Mucosa of stomach (tissue), 1 donor: ENCODE measurements around the gene CNGA1.
"Not testable (repeated sequence)": the region's sequence is repeated elsewhere in the genome, so short reads cannot be mapped to it uniquely, and the experiment has no call there.

Experiments
- H3K27me3 ChIP-seq: one replicate; pipeline ENCODE4 v1.7.0; 2013; ENCODE audit warnings: mild to moderate bottlenecking, low read length; ENCODE audit not compliant: control insufficient read depth, insufficient read depth
- H3K36me3 ChIP-seq: one replicate; pipeline ENCODE4 v1.7.0; 2013; ENCODE audit warnings: low read length; ENCODE audit not compliant: control insufficient read depth, insufficient read depth
- H3K4me1 ChIP-seq: one replicate; pipeline ENCODE4 v1.7.0; 2013; ENCODE audit warnings: mild to moderate bottlenecking, low read length; ENCODE audit not compliant: control insufficient read depth, insufficient read depth
- H3K4me3 ChIP-seq: one replicate; pipeline ENCODE4 v1.7.0; 2013; ENCODE audit warnings: low read length
- H3K9ac ChIP-seq: one replicate; pipeline ENCODE4 v1.7.0; 2013; ENCODE audit warnings: mild to moderate bottlenecking, low read length, moderate library complexity
- H3K9me3 ChIP-seq: one replicate; pipeline ENCODE4 v1.7.0; 2013; ENCODE audit warnings: mild to moderate bottlenecking, low read length, moderate library complexity; ENCODE audit not compliant: control insufficient read depth
- donor health status: Pancreatic carcinoma.

The CNGA1 gene

DNA sequence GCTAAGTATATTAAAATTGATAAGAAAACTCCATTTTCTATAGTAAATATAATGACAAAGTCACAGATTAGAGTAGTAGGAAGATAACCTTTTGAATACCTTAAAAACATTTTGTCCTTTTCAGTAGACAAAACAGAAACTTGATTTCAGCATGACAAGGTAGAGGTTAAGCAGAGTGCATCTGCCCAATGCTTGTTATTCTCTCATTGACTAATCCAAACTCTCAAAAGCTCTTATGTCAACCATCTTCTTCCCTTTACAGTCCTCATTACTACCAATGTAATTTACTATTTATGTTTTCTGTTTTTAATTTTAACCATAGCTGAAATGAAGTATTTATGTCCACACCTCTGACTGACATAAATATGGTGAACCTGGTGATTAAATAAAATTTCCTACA, 11.2 kb upstream of the CNGA1 start:
- Histone ChIP-seq H3K36me3 (no peaks in the 10 kb centered on the region), H3K4me1 (peaks cover 6% of the 10 kb centered on the region)

DNA sequence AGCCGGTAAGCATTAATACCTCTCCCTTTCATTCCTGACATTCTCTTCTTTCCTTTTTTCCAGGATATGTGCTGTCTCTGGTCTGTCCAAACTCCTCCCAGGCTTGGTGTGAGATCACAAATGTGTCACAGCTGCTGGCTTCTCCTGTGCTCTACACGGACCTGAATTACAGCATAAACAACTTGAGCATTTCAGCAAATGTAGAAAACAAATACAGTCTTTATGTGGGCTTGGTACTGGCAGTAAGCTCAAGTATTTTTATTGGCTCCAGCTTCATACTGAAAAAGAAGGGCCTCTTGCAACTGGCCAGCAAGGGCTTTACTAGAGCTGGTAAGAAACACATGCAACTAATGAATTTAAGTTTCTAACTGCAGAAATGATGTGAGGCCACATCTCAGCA, 8.5 kb upstream of the CNGA1 start:
- no peak overlapping the region for H3K9ac ChIP-seq
- no peaks in the 10 kb centered on the region for H3K36me3 ChIP-seq

More for the DNA sequence above, 11.2 kb upstream of the CNGA1 start:
- no peaks in the 10 kb centered on the region for H3K27me3 ChIP-seq
- no peak overlapping the region for H3K9ac ChIP-seq
- no peak overlapping the region for H3K4me3 ChIP-seq
- H3K9me3 ChIP-seq = no peaks in the 10 kb centered on the region

GRCh38 chr4:48024522-48024921, 8.0 kb upstream of the CNGA1 start:
- H3K9ac ChIP-seq = no peak overlapping the region
- H3K36me3 ChIP-seq = no peaks in the 10 kb centered on the region
- no peaks in the 10 kb centered on the region for H3K27me3 ChIP-seq
- no peak overlapping the region for H3K4me3 ChIP-seq
- H3K9me3 ChIP-seq = no peaks in the 10 kb centered on the region
- H3K4me1 ChIP-seq = no peaks in the 10 kb centered on the region

More for the DNA sequence above, 8.5 kb upstream of the CNGA1 start:
- Histone ChIP-seq H3K4me1 (no peaks in the 10 kb centered on the region), H3K4me3 (no peak overlapping the region), H3K9me3 (no peaks in the 10 kb centered on the region), H3K27me3 (no peaks in the 10 kb centered on the region)

DNA sequence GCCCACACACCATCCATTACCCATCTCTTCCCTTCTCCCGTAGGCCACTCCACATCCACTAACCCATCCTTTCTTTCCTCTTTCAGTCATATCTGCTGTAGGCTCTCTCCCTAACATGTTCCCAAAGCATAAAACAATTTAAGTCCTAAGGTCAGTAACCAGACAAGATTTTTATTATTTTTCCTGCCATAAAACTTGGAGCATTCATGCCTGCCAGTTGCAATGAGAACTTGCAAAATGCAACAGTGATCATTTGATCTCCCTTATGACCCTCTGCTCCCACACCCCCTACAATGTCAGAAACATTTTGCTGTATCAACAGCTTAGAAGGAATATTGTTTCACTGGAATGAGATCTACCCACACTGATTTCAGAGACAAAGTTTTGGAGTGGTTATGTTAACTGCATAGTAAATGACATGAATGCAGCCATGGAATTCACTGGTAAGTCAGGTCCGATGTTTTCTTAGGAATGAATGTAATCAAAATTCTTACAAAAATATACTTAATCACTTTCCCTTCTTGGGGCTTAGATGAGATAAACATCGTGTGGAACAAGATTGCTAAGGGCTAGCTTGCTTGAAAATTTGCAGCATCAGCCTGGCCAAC, 5.8 kb upstream of the CNGA1 start:
- H3K36me3 ChIP-seq = no peaks in the 10 kb centered on the region
- no peaks in the 10 kb centered on the region for H3K27me3 ChIP-seq
- no peak overlapping the region for H3K9ac ChIP-seq
- no peak overlapping the region for H3K4me3 ChIP-seq
- H3K9me3 ChIP-seq = no peaks in the 10 kb centered on the region
- peaks cover 9% of the 10 kb centered on the region for H3K4me1 ChIP-seq

DNA sequence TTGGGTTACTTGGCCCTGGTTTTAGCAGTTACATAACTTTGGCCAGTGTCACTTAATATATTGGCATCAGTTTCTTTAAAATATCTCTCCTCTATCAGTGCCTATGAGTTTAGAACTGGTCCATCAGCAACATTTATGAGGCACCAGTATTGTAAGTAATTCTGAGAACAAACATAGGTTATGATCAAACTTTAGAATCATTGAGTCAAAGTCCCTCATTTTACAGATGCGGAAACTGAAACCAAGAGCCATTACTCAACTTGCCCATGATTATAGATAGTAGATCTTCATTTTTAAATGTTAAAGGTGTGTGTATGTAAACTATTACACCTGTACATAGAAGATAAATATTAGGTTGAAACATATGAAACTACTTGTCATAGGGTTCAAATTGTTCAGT, 4.6 kb upstream of the CNGA1 start:
- H3K4me3 ChIP-seq = no peak overlapping the region
- peaks cover 11% of the 10 kb centered on the region for H3K4me1 ChIP-seq
- no peak overlapping the region for H3K9ac ChIP-seq
- no peaks in the 10 kb centered on the region for H3K27me3 ChIP-seq
- no peaks in the 10 kb centered on the region for H3K9me3 ChIP-seq
- H3K36me3 ChIP-seq = no peaks in the 10 kb centered on the region

GRCh38 chr4:48018112-48018511, 1.6 kb upstream of the CNGA1 start:
- Histone ChIP-seq H3K9me3 (no peaks in the 10 kb centered on the region), H3K27me3 (no peaks in the 10 kb centered on the region), H3K4me3 (peak overlapping the region; percentile 18), H3K9ac (no peak overlapping the region), H3K36me3 (no peaks in the 10 kb centered on the region), H3K4me1 (peaks cover 21% of the 10 kb centered on the region)

DNA sequence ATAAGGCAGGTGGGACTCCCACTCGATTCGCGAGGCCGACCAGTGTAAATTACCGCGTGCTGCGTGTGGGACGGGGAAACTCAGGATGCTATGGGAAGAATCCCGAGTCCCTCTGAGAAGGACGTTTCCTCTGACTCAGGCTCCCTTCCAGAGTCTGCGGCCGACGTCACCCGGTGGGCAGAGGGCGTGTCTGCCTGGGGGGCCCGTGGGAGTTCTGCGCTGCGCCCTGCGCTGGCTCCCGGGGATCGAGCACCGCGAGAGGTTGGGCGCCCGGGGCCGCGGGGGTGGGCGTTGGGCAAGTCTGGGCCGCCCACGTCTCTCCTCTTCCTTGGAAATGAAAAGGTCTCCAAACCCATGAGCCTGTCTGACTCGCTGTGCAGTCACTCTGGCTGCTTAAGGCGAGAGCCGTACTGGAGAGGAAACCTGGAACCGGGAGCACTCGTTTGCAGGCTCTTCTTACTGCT, 659 bp upstream of the CNGA1 start:
- Histone ChIP-seq H3K27me3 (no peaks in the 10 kb centered on the region), H3K4me1 (peaks cover 21% of the 10 kb centered on the region), H3K9ac (peak overlapping the region; percentile 71), H3K4me3 (peak overlapping the region; percentile 56), H3K9me3 (no peaks in the 10 kb centered on the region), H3K36me3 (no peaks in the 10 kb centered on the region)

- H3K27me3 ChIP-seq = no peaks in the 10 kb centered on the region
Observed at GRCh38 chr4:48015678-48016077, 803 bp downstream of the CNGA1 start.

DNA sequence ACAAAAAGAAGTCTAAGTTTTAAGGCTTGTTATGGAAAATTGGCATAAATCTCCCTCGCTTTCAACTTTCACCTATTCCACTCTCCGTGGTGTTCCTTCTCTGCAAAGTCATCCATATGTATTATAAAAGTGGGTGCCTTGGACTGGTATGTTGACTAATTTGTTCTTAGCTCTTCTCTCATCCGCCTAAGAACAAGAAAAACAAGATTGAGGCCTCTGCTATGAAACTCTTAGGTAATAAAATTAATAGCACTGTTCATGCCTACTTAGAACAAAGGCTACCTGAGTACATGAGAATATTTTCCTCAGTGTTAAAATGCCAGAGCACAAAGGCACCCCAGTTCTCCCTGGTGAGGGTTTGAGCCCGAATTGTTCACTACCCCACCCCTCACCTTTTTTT, 1.3 kb downstream of the CNGA1 start:
- peak overlapping the region; percentile 56 for H3K4me3 ChIP-seq
- H3K36me3 ChIP-seq = no peaks in the 10 kb centered on the region
- H3K9ac ChIP-seq = no peak overlapping the region
- H3K9me3 ChIP-seq = no peaks in the 10 kb centered on the region
- no peaks in the 10 kb centered on the region for H3K27me3 ChIP-seq
- H3K4me1 ChIP-seq = peaks cover 21% of the 10 kb centered on the region

More at GRCh38 chr4:48015678-48016077, 803 bp downstream of the CNGA1 start:
- Histone ChIP-seq H3K9me3 (no peaks in the 10 kb centered on the region), H3K4me3 (peak overlapping the region; percentile 56), H3K4me1 (peaks cover 21% of the 10 kb centered on the region), H3K36me3 (no peaks in the 10 kb centered on the region), H3K9ac (peak overlapping the region; percentile 71)

GRCh38 chr4:48012824-48013223, 3.7 kb downstream of the CNGA1 start:
- Histone ChIP-seq H3K4me1 (peaks cover 15% of the 10 kb centered on the region), H3K27me3 (no peaks in the 10 kb centered on the region), H3K4me3 (no peak overlapping the region), H3K9me3 (no peaks in the 10 kb centered on the region), H3K9ac (no peak overlapping the region), H3K36me3 (no peaks in the 10 kb centered on the region)

DNA sequence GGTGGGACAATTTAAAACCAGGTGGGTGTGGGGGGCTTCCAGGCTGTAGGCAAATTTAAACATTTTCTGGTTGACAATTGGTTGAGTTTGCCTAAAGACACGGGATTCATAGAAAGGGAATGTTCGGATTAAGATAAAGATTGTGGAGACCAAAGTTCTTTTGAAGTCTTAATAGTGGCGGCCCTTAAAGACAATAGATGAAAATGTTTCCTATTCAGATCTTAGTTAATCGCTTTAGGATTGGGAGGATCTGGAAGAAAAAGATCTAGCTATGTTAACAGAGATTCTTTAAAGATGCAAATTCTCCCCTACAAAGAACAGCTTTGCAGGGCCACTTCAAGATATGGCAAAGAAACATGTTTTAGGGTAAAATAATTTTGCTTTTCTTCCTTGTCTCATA, 4.8 kb downstream of the CNGA1 start:
- Histone ChIP-seq H3K27me3 (no peaks in the 10 kb centered on the region), H3K4me1 (peaks cover 12% of the 10 kb centered on the region), H3K9ac (no peak overlapping the region), H3K4me3 (no peak overlapping the region), H3K9me3 (no peaks in the 10 kb centered on the region), H3K36me3 (no peaks in the 10 kb centered on the region)

DNA sequence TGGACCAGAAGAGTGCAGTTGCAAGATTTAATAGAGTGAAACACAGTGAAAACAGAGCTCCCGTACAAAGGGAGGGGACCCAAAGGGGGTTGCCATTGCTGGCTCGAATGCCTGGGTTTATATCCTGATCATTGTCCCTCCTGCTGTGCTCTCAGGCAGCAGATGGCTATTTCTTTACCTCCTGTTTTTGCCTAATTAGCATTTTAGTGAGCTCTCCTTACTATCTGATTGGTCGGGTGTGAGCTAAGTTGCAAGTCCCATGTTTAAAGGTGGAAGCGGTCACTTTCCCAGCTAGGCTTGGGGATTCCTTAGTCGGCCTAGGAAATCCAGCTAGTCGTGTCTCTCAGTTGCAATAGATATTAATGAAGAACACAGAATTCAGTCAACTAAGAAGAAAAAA, 5.6 kb downstream of the CNGA1 start:
- H3K27me3 ChIP-seq, H3K9ac ChIP-seq, H3K9me3 ChIP-seq, H3K4me3 ChIP-seq, H3K4me1 ChIP-seq, H3K36me3 ChIP-seq: not testable (repeated sequence)
